GM19438 (cell line): Measurements from ENCODE around the gene CTNND1.

Source experiments
- ATAC-seq: cut with Tn5 transposase; IDR thresholded peaks from one replicate; pipeline ENCODE4 v1.9.1; 2021; ENCODE audit warnings: low read depth; ENCODE audit not compliant: unreplicated experiment

The CTNND1 gene

DNA sequence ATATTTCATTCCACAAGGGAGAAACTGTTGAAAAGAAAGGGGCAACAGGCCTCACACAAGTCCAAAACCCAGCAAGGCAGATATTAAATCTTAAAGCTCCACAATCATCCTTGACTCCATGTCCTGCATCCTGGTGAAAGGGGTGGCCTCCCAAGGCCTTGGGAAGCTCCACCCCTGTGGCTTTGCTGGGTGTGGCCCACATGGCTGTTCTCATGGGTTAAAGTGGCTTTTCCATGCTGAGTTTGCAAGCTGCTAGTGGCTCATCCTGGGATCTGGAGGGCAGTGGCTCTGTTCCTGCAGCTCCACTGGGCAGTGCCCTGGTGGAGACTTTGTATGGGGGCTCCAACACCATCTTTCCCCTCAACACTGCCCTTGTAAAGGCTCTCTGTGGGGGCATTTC lies 106.4 kb downstream of the CTNND1 start:
- ATAC-seq, result no peak

DNA sequence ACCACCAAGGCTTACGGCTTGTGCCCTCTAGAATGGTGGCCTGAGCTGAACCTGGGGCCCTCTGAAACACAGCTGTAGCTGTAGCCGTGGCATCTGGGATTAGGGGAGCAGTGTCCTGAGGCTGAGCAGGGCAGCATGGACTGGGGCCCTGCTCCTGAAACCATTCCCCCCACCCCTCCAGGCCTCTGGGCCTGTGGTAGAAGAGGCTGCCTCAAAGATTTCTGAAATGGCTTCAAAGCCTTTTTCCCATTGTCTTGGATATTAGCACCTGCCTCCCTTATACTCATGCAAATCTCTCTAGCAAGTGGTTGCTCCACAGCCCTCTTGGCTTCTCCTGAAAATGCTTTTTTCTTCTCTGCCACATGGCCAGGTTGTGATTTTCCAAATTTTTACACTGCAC lies 106.9 kb downstream of the CTNND1 start:
- no peak for ATAC-seq
